Adrenal gland (tissue), 5 donors: ENCODE measurements around the gene GH1.

Source experiments
- CTCF ChIP-seq, 6 experiments: fragments of 450-650 bp in 4 of 6; fragments of 200-600 bp in 2 of 6; sonication (generic) in 1 of 6; IDR thresholded peaks; 1 replicate in 5 of 6; 2 replicates in 1 of 6; pipeline versions ENCODE4 v1.5.1 to v1.8.0; 2016 to 2021; ENCODE audit warnings: antibody characterized with exemption in 6 of 6, mild to moderate bottlenecking in 2 of 6, moderate library complexity in 1 of 6
- POLR2A ChIP-seq, 2 donors: fragments of 450-650 bp; IDR thresholded peaks; one replicate each; pipeline ENCODE4 v1.6.1; 2017; ENCODE audit warnings: antibody characterized with exemption in 2 of 2, mild to moderate bottlenecking in 2 of 2, moderate library complexity in 1 of 2
- donor health status: DM: no; HTN: no; CAD: no.

- TF ChIP-seq POLR2A (IDR thresholded peaks at IDR 0.05): no peak
- no peak for TF ChIP-seq CTCF (IDR thresholded peaks at IDR 0.05)
Observed at GRCh38 chr17:63917646-63918045, 993 bp downstream of the GH1 start.
